ENCODE data around the gene CTRB1.
"Not testable (repeated sequence)": the region's sequence is repeated elsewhere in the genome, so short reads cannot be mapped to it uniquely, and the experiment has no call there.

CTRB1 gene

DNA sequence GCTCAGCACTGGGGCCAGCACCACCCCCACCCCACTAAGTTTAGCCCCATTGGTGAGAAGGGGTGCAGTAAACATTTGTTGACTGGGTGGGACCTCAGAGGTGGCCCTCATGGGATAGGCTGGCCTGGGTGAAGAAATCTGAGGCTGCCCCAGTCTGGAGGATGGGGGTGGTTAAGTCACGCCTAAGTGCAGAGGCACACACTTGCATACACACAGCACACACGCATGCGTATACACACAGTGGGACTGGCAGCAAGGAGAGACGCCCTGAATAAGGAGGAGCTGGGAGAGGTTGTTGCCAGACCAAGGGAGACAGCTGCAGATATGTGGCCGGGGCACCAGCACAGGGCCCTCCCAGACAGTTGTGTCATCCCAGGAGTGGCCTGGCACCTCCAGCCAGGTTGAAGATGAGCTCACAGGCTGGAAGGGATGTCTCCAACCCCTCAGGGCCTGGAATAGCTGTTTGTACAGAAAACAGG, 35.6 kb downstream of the CTRB1 start:
- no peak for DNase-seq (ENCODE audit: low spot score)

DNA sequence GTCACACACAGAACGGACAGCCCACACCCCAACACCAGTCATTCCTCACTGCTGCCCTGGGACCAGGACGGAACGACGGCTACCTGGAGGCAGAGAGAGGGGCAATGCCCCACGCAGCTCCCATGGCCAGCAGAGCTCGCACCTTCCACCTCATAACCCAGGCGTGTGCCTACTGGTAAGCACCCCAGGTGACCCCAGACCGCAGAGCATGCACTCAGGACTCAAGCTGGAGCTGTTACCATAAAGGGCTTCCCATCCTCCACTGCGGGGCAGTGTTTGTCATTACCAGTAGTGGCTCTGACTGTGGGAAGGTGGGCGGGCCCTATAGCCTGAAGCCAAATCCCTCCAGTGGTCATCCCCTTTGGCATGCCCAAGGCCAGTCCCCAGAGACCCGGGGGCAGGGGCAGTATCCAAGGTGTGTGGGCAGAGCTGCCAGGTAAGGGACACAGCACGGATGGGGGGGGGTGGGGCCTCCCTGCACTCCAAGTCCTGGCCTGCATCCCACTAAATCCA, 37.3 kb downstream of the CTRB1 start:
- no peak for DNase-seq (ENCODE audit: low spot score)

DNA sequence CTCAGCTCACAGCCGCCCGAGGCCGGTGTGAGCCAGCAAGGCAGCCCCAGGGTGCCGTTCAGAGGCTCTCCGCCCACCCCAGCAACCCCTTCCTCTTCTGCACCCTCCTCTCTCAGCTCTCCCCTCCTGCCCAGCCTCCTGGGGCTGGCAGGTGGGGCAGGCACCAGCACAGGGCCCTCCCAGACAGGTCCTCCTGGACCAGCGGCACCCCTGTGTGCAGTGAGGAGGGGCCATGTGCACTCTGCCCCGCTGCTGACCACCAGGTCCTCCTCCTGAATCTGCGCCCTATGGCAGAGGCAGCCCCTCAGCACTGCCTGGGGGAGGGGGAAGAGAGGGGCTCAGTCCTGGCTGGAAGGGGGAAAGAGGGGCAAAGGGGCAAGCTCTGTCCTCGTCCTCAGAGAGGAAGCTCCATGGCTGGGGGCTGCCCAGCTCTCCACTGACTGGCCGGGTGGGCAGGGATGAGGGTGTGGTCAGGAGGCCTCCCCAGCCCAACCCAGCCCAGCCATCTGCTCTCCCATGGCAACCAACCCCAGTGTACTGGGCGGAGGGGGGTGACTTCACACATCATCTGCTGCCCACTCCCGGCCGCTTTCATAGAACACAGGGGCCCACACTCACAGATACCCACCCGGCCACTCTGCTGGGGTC, 38.0 kb downstream of the CTRB1 start:
- DNase-seq (ENCODE audit: low spot score), result no peak

DNA sequence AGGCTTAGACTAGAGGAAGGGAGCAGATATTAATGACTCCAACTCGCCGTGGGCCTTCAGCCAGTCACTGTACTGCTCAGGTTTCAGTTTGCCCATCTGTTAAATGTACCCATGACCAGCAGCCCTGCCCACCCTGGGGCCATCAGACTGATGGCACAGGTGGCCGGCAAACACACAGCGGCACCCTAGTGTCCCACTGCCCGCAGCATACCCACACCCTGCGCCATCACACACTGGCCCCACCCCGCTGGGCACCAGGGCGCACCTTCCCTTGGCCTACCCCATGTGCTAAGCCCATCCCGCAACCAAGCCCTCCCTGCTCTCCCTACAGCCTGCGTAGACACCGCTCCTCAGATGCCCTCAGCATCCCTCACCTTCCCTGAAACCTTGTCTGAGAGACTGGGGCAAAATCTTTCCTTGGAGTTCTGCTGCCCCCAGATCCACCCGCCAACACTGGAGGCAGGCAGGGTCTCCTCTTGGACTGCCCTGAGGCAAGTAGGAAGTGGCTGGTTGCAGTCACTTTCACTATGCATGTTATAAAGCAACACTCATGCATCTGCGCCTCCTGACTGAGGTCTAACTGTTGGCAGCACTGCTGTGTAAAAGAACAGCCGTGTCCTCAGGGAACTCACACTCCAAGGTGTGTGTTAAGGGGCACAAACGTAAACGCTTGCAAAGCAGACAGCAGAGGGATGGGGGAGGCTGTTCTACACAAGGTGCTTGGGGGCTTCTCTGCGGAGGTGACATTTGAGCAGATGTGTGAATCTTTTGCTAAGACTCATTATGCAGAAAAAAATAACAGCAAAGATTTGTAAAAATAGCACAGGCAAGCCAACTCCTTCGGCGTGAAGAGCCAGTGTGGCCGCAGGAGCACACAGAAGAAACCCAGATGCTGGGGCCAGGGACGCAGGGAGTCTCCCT, 39.4 kb downstream of the CTRB1 start:
- no peak for DNase-seq (ENCODE audit: low spot score)

DNA sequence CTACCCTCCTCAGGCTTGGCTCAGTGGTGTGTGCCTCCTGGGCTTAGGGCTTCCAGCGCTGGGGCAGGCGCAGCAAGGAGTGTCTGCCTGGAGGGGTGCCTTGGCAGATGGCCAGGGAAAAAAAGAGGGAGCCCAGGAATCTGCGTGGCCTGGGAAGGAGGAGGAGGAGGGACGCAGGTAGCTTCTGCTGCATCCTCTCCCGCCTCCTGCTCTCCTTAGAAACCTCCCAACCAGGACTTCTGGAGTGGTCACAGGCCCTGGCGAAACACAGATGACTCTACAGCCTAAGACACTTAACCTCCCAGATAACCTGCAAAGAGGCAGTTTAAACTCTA, 40.0 kb downstream of the CTRB1 start:
- no peak for DNase-seq (ENCODE audit: low spot score)

DNA sequence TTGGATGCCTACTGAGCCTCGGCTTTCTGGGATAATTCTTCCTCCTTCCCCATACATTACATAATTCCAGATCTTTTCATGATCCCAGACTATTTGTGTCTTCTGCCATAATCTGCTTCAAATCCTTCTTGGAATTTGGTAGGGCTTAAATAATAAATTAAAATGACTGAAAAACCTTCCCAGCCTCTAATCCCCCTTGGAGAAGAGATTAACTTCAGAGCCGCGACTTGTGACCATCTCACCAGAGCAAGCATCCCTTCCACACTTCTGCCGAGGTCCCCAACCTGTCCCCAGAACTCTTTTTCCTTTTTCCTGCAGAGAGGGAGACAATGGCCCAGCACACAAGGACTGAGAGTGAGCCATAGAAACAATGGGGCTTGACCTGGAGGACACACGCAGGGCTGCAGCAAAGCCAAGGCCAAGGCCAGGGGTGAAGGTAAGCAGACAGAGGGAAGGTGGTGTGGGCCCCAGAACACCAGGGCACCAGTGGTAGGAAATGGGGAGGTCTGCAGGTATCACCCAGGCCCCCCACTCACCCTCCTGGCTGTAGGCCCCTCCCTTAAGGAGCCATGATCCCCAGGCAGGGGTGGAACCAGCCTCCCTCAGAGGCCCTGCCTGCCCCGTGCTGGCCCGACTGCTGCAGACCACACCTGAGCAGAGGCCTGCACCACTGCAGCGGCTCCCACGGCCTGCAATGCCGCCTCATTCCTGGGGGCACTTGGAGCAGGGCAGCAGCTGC, 42.2 kb downstream of the CTRB1 start:
- DNase-seq (ENCODE audit: low spot score), result no peak

DNA sequence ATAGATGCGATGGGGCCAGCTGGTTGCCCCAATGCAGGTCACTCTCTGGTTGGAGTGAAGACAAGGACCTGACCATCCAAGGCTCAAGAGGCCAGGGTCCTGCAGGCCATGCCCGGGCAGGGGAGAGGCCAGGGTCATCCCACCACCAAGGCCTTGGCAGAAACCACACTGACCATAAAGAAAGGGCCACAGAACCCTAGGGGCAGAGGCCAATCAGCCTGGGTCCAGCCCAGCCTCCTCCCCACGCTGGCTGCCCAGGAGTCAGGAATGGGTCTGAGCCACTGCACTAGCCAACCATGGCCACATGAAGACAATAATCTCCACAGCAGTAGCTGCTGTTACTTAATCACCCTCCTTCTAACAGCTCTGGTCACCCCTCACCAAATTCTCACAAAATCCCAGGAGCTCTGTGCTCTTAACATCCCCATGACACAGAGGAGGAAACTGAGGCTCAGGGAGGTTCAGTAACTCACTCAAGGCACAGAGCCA, 42.8 kb downstream of the CTRB1 start:
- no peak for DNase-seq (ENCODE audit: low spot score)

DNA sequence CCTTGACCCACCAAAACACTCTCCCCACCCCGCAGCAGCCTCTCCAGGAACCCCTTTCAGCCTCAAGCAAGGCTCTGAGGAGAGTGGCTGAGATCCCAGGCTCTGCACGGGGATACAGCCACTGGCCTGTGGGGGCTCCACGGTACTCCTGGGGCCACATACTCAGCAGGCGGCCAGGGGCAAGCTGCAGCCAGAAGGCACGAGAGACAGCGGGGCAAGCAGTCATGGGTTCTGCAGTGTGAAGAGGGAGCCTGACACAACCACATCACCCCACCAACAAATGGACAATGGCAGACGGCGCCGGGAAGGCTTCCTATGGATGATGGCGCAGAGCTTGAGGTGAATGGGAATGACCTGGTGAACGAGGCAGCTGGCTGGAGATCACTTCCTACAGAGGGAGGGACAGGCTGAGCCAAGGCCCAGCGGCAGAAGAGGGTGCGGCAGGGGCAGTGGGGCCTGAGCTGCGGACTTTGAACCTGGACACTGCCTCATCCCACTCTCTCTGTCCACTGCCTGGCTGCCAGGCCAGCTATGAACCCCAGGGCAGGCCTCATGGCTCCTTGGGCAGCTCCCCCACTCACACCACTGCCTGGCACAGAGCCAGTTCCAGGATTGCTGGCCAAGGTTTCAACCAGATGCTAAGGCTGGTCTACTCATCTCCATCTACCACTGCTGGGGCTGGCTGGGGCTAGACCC, 43.5 kb downstream of the CTRB1 start:
- DNase-seq (ENCODE audit: low spot score), result no peak

DNA sequence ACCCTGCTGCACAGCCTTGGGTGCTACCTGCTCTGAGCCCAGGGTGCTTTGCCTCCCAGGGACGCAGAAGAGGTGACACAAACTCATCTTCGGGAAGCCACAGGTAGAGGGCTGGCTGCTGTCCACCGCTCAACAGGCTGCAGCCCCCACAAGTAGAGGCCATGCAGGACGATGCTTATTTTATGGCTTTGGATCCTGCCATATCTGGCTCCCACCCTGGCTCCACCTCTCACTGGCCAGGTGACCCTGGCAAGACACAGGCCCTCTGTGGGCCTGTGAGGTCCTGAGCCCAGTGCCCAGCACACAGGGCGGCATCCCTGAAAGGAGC, 44.0 kb downstream of the CTRB1 start:
- DNase-seq (ENCODE audit: low spot score), result no peak

DNA sequence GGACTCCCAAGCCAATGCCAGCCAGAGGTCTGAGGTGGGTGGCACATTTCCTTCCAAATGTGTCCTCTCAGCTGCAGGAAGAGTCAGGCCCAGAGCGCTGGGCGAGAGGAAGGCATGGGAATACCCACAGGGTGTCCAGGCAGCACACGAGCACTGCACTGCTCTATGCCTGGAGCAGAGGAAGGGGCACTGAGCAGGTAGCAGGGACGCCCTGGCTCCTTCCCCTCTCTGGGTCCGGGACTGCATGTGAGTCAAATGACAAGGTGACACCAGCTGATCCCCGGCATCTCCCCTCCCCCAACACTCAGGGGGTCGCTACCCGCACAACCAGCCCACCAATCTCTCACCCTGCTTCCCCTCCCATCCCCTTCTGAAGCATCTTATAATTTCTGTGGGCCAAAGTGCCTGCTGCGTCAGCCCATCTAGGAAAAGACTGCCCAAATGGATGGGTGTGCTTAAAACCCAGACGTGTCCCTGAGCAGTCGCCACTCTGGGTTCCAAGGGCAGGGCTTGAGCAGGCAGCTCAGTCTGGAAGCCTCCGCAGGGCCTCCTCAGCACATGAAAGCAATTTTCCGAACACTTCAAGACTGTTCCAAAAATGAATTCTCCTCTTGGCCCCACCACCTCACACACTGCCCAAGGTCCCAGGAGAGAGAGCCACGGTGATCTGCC, 44.6 kb downstream of the CTRB1 start:
- DNase-seq (ENCODE audit: low spot score), result no peak

DNA sequence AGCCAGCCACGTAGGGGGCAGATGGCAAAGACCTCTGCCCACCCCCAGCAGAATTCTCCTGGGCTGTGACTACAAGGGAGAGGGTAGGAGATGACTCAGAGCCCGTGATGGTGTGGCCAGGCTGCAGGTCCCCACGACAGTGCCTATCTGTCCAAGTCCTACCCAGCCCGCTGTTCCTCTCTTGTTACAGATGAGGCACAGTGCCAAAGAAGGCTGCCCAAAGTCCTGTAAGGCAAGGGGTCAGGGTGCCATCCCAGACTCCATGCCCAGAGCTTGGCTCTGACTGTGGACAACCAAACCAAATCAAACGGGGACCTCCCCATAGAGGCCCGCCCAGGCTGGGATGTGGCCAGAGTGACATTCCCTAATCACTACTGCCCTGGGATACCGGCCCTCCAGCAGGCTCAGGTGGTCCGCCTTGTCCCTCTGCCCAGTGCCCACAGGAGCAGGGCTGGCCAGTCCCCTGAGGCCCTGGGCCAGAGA, 45.2 kb downstream of the CTRB1 start:
- DNase-seq (ENCODE audit: low spot score), result no peak

DNA sequence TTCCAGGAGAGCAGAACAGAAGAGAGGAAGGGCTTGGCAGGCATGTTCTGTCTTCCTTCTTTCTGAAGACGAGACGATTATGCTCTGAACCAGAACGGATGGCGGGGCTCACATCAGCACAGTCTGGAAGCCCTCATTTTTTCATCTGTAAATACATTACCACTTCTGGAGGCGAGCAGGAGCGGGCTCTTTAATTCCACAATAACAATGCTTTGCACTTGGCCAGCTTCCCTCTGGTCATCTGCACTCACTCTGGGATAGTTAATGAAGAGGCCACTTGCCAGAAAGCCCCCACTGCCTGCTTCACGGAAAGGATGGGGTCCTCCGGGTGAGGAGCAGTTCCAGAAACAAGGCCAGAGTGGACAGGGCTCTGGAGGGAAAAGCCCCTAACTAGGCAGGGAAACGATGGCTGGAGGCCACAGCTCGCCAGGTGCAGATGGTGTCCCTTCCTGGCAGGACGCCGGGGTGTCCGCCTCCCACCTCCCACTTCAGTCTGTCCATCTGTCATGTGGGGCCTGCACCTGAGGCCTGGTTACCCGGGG, 45.7 kb downstream of the CTRB1 start:
- DNase-seq (ENCODE audit: low spot score), result no peak

DNA sequence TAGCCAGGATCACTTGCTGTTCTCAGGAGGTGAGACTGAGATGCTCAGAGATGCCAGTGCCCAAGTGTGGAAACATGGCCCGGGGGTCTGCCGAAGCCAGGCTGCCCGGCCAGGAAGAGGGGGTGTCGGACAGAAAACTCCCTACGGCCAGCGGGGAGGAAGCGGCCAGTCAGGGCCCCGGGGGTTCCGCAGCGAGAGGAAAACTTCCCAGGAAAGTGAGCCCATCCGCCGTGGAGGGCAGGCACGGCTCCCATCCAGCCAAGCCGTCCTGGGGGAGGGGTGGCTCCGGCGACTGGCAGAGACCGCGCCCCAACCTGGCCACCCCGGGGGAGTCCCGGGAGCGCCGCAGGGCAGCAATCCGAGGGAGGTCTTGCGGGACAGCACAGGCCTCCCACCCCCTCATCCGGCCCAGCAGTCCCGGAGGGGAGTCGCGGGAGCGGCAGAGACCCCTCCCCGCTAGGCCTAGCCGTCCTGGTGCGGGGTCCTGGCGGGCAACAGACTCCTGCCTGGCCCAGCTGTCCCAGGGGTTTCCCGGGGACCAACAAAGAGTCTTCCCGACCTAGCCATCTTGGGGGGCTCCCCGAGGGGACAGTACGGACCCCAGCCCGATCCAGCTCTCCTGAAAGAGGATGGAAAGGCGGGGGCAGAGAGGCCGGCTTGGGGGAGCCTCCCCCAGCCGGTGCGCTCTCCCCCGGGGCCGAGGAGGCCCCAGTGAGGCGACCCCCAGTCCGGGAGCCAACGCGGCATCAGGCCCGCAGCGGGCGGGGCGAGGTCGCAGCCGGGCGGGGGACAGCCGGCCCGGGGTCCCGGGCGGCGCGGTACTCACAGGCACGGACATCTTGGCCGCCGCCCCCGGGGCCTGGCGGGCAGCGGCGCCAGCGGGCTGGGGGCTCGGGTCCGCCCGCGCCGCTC, 46.5 kb downstream of the CTRB1 start:
- DNase-seq (ENCODE audit: low spot score), result no peak

DNA sequence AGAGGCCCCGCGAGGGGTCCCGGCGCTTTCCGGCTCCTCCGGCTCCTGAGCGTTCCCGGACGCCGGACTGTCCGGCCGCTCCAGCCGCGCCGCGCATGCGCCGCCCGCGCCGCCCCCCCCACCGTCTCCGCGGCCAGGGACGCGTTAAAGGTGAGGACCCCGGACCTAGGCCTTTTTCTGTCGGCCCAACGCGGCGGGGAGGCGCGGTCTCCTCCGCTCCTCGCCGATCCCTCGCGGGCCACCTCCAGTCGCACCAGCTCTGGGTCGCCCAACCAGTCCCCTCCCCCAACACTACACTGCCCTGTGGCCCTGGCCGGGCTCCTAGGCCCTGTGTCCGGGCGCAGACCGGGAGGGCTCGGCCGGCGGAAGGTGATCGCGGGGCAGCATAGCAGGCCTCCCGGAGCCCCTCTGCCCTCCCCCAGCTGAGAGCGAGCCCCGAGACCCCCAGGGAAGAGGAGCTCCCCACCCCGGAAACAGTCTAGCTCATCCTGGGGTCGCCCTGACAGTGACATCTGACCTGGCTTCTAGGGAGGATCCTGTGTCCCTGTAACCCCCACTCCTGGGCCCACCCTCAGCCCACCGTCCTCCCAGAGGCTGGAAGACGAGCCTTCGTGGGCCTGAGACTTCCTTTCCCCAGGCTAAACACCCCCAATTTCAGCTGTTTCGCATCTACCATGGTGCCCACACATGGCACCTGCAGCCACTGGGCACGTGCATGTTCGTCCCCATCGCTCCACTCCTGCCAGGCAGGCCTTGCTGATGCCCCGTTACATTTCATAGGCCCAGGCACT, 47.3 kb downstream of the CTRB1 start:
- DNase-seq (ENCODE audit: low spot score), result peak; percentile 75

DNA sequence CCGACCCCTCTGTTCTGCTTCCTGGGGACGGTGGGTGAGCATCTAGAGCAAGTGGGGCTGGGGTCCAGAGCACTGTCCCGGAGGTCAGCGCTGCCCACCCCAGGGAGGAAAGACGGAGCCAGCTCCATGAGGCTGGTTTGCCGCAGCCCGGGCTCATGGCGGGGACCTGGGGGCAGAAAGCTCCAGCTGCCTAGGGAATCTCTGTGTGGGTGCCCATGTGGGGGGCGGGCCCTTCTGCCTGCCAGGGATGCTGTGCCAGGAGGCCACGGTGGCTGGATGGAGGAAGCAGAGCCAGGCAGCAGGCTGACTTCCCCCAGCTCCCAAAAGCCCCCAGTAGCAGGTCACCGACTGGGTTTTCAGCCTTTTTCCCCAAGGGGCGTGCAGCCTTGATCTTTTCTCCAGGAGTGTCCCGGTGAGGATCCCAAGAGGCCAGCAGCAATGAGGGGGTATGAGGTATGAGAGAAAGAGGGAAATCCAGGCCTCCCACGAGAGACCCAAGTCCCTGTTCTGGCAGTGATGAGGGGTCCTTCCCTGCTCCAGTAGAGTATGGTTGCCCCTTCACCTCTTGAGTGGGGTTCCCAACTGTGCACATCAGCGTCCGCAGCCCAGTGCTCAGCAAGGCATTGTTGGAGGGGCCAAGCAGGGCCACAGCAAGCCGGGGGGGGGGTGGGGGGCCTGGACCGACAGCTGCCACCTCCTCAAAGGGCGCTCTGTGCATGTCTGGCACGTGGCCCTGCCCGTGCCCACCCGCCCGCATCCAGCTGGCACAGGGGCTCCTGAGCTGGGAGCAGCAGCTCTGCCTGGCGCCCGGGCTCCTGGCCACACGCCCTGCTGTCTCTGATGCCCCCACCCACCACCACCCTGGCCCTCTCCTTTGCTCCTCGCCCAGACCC, 48.2 kb downstream of the CTRB1 start:
- no peak for DNase-seq (ENCODE audit: low spot score)

DNA sequence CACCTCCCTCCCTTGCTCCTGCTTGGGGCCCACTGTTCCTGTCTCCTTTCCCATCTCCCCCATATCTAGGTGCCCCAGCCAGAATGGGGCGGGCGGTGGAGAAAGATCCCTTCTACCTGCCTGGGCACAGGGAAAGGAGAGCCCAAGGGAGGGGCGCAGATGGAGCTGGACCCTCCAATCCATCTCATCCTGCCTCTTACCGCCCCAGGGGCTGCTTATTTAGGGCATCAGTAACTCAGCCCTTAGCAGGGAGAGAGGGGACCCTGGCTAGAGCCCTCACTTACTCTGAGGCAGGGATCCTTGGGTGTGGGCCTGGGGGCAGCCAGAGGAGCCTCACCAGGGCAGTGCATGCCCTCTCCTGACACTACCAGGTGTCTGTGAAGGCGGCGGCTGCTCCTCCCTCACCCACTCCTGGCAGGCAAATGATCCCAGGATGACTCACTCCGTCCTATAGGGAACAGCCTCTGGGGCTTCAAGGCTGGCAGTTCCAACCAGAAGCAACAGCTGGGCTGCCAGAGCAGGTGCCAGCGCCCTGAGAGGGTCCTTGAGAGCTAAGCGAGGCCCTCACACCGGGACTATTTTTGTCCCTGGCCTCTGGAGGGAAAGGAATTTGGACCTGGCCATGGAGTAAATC, 49.0 kb downstream of the CTRB1 start:
- DNase-seq (ENCODE audit: low spot score), result no peak

DNA sequence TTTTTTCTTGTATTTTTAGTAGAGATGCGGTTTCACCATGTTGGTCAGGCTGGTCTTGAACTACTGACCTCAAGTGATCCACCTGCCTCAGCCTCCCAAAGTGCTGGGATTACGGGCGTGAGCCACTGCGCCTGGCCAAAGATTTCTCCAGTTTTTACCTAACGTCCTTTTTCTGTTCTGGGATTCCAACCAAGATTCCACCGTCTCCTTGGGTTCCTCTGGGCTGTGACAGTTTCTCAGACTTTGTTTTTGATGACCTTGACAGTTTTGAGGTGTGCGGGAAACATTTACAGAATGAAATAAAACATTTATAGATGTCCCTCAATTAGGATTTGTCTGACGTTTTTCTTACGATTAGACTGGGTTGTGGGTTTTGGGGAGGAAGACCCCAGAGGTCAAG, 50.6 kb downstream of the CTRB1 start:
- DNase-seq (ENCODE audit: low spot score), result not testable (repeated sequence)
